ENCODE results near the gene OR5B3. TPM values are rescaled to one million over a fixed set of nuclear protein-coding genes. Genes with fewer than 3 reads are reported as not detected.

Gene OR5B3
- total RNA-seq, 2 experiments from 2014 or later = not detected

DNA sequence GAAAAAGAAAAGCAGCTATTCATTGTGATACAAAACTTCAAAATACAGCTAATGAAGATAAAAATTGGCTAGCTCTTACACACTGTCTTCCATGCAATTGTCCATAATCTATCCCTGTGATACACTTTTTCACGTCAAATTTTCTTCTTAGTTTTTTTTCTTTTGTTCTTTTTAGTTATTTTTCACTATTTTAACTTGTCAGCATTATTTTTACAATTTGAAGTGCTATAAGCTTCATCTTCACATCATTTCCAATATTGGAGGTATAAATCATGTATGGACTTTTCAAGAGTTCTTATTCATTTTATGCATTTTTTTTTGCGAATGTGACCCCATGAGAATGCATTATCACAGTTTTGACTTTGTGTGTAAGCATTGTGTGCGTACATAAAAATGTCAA is 51.9 kb downstream of the OR5B3 start:
- Histone ChIP-seq H3K36me3 (ENCODE audit: insufficient read depth, low read length) (no peaks in the 10 kb centered on the region), H3K9me3 (ENCODE audit: low read length) (no peaks in the 10 kb centered on the region), H3K79me2 (ENCODE audit: insufficient read depth, low read depth, low read length) (no peaks in the 10 kb centered on the region), H3K9me2 (ENCODE audit: insufficient read depth, low read length) (no peaks in the 10 kb centered on the region; the same call in 1 of the 2 replicates), H3K27ac (ENCODE audit: low read depth, low read length, poor library complexity, severe bottlenecking) (no peak overlapping the region), H3K4me1 (ENCODE audit: insufficient read depth, low read length, poor library complexity, severe bottlenecking) (no peaks in the 10 kb centered on the region), H3K4me3 (ENCODE audit: low read depth, low read length, poor library complexity, severe bottlenecking) (no peak overlapping the region), H2AFZ (ENCODE audit: low read length) (no peak overlapping the region), H3K4me2 (ENCODE audit: low read length) (no peak overlapping the region), H4K20me1 (ENCODE audit: insufficient read depth, low read length) (no peaks in the 10 kb centered on the region)
- CTCF ChIA-PET (ENCODE audit: unreplicated experiment) = no interaction called here
- intact Hi-C loops (cut with micrococcal nuclease; ENCODE audit: unreplicated experiment) = no loop called here
- POLR2A ChIA-PET = interaction anchor here (1.2 kb wide), 1 partner anchor 140 kb away, joined by 3 read pairs; no protein-coding TSS in a partner anchor
- no peak for DNase-seq (ENCODE audit: low spot score)
- TF ChIP-seq, protein P1, sequence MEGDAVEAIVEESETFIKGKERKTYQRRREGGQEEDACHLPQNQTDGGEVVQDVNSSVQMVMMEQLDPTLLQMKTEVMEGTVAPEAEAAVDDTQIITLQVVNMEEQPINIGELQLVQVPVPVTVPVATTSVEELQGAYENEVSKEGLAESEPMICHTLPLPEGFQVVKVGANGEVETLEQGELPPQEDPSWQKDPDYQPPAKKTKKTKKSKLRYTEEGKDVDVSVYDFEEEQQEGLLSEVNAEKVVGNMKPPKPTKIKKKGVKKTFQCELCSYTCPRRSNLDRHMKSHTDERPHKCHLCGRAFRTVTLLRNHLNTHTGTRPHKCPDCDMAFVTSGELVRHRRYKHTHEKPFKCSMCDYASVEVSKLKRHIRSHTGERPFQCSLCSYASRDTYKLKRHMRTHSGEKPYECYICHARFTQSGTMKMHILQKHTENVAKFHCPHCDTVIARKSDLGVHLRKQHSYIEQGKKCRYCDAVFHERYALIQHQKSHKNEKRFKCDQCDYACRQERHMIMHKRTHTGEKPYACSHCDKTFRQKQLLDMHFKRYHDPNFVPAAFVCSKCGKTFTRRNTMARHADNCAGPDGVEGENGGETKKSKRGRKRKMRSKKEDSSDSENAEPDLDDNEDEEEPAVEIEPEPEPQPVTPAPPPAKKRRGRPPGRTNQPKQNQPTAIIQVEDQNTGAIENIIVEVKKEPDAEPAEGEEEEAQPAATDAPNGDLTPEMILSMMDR (conservative IDR thresholded peaks at IDR 0.05; ENCODE audit: low read length) = no peak
- TF ChIP-seq EZH2phosphoT487 (IDR thresholded peaks at IDR 0.05; ENCODE audit: borderline replicate concordance, low read depth, low read length) = no peak
- no TSS peak for BruUV-seq (replicated peaks)

Other genes starting within 250 kb of the OR5B3 start
- gene OR9Q2, start 217.8 kb downstream of the OR5B3 start, total RNA-seq (2014; rRNA removed; shearing (Covaris generic)) = not detected in 2 replicates
- not detected in 2 replicates for gene OR9Q2, start 217.8 kb downstream of the OR5B3 start, total RNA-seq (2022)
- gene OR1S2, start 202.7 kb downstream of the OR5B3 start, total RNA-seq (2014; rRNA removed; shearing (Covaris generic)) = not detected in 2 replicates
- gene OR1S2, start 202.7 kb downstream of the OR5B3 start, total RNA-seq (2022) = not detected in 2 replicates
- gene OR1S1, start 194.2 kb downstream of the OR5B3 start, total RNA-seq (2014; rRNA removed; shearing (Covaris generic)) = not detected in 2 replicates
- not detected in 2 replicates for gene OR1S1, start 194.2 kb downstream of the OR5B3 start, total RNA-seq (2022)
- gene OR10Q1, start 178.0 kb downstream of the OR5B3 start, total RNA-seq (2014; rRNA removed; shearing (Covaris generic)) = not detected in 2 replicates
- gene OR10Q1, start 178.0 kb downstream of the OR5B3 start, total RNA-seq (2022) = not detected in 2 replicates
- gene OR10W1, start 138.6 kb downstream of the OR5B3 start, total RNA-seq (2014; rRNA removed; shearing (Covaris generic)) = not detected in 2 replicates
- not detected in 2 replicates for gene OR10W1, start 138.6 kb downstream of the OR5B3 start, total RNA-seq (2022)
- not detected in 2 replicates for gene OR5B17, start 47.8 kb downstream of the OR5B3 start, total RNA-seq (2014; rRNA removed; shearing (Covaris generic))
- not detected in 2 replicates for gene OR5B17, start 47.8 kb downstream of the OR5B3 start, total RNA-seq (2022)
- not detected in 2 replicates for gene OR5B2, start 21.2 kb upstream of the OR5B3 start, total RNA-seq (2014; rRNA removed; shearing (Covaris generic))
- gene OR5B2, start 21.2 kb upstream of the OR5B3 start, total RNA-seq (2022) = not detected in 2 replicates
- gene OR5B12, start 35.4 kb upstream of the OR5B3 start, total RNA-seq (2014; rRNA removed; shearing (Covaris generic)) = not detected in 2 replicates
- not detected in 2 replicates for gene OR5B12, start 35.4 kb upstream of the OR5B3 start, total RNA-seq (2022)
- not detected in 2 replicates for gene OR5B21, start 101.2 kb upstream of the OR5B3 start, total RNA-seq (2014; rRNA removed; shearing (Covaris generic))
- 0.48 and 0.55 TPM in 2 replicates for gene OR5B21, start 101.2 kb upstream of the OR5B3 start, total RNA-seq (2022)
- gene LPXN, start 169.0 kb upstream of the OR5B3 start, total RNA-seq (2014; rRNA removed; shearing (Covaris generic)) = 64.1 and 79.3 TPM in 2 replicates
- 129 and 130 TPM in 2 replicates for gene LPXN, start 169.0 kb upstream of the OR5B3 start, total RNA-seq (2022)
- 36.9 and 38.7 TPM in 2 replicates for gene ZFP91, start 172.2 kb upstream of the OR5B3 start, total RNA-seq (2014; rRNA removed; shearing (Covaris generic))
- 50.9 and 60.5 TPM in 2 replicates for gene ZFP91, start 172.2 kb upstream of the OR5B3 start, total RNA-seq (2022)
- 3.1 and 3.4 TPM in 2 replicates for gene CNTF, start 215.8 kb upstream of the OR5B3 start, total RNA-seq (2014; rRNA removed; shearing (Covaris generic))
- 3.3 and 3.5 TPM in 2 replicates for gene CNTF, start 215.8 kb upstream of the OR5B3 start, total RNA-seq (2022)